NCI-H345 treated with DMSO at 0.1 percent for 48 hours (cell line): ENCODE measurements around the gene GZMB.
A peak's percentile ranks its signal among the peaks of the same experiment; 100 is the strongest.
"Not testable (repeated sequence)": the region's sequence is repeated elsewhere in the genome, so short reads cannot be mapped to it uniquely, and the experiment has no call there.

Experiments
- DNase-seq: peaks from one replicate; lab custom pipeline; 2025; ENCODE audit not compliant: unreplicated experiment; lab: John Stamatoyannopoulos, UW

GZMB gene

GRCh38 chr14:24634158-24634557 lies at the start of gene GZMB:
Gene GZMB (minus strand): TSS chr14:24634190. CDS start chr14:24634160, 30 bp downstream.
- no peak for DNase-seq

GRCh38 chr14:24681056-24681455 lies 47.1 kb upstream of the GZMB start:
- DNase-seq, result no peak

- no peak for DNase-seq
Observed at GRCh38 chr14:24680516-24680915, 46.5 kb upstream of the GZMB start.

- DNase-seq, result no peak
Observed at GRCh38 chr14:24679248-24679961, 45.4 kb upstream of the GZMB start.

GRCh38 chr14:24678801-24679247 lies 44.8 kb upstream of the GZMB start:
- DNase-seq, result peak; percentile 80

- no peak for DNase-seq
Observed at GRCh38 chr14:24677956-24678355, 44.0 kb upstream of the GZMB start.

- no peak for DNase-seq
Observed at GRCh38 chr14:24674204-24674970, 40.4 kb upstream of the GZMB start.

GRCh38 chr14:24673534-24674203 lies 39.7 kb upstream of the GZMB start:
- no peak for DNase-seq

GRCh38 chr14:24673059-24673458 lies 39.1 kb upstream of the GZMB start:
- no peak for DNase-seq

GRCh38 chr14:24670594-24670993 lies 36.6 kb upstream of the GZMB start:
- no peak for DNase-seq

GRCh38 chr14:24669651-24670050 lies 35.7 kb upstream of the GZMB start:
- no peak for DNase-seq

- no peak for DNase-seq
Observed at GRCh38 chr14:24665440-24665991, 31.5 kb upstream of the GZMB start.

GRCh38 chr14:24664366-24664765 lies 30.4 kb upstream of the GZMB start:
- no peak for DNase-seq

- no peak for DNase-seq
Observed at GRCh38 chr14:24662753-24663152, 28.8 kb upstream of the GZMB start.

- DNase-seq, result no peak
Observed at GRCh38 chr14:24659916-24660570, 26.1 kb upstream of the GZMB start.

GRCh38 chr14:24648361-24648760 lies 14.4 kb upstream of the GZMB start:
- DNase-seq, result not testable (repeated sequence)

GRCh38 chr14:24639905-24640304 lies 5.9 kb upstream of the GZMB start:
- DNase-seq, result no peak

- no peak for DNase-seq
Observed at GRCh38 chr14:24639270-24639669, 5.3 kb upstream of the GZMB start.

- DNase-seq, result no peak
Observed at GRCh38 chr14:24633353-24633752, 637 bp downstream of the GZMB start.

GRCh38 chr14:24632761-24633160 lies 1.2 kb downstream of the GZMB start:
- DNase-seq, result no peak

GRCh38 chr14:24632336-24632735 lies 1.7 kb downstream of the GZMB start:
- DNase-seq, result no peak
